Cardiac fibroblast (primary cell): ENCODE measurements around the gene HHAT.
"Not testable (repeated sequence)": the region's sequence is repeated elsewhere in the genome, so short reads cannot be mapped to it uniquely, and the experiment has no call there.

ENCODE experiments used
- DNase-seq, 2 donors: peaks; one replicate each; pipeline versions ENCODE4 v3.0.0 to v3.0.0-alpha.2; 2010; ENCODE audit warnings: low read depth in 2 of 2
- H3K4me3 ChIP-seq, 2 donors: replicated peaks in 1 of 2; 1 replicate in 1 of 2; 2 replicates in 1 of 2; pipeline ENCODE4 v1.5.1; 2011; ENCODE audit warnings: low read depth in 2 of 2, low read length in 2 of 2, mild to moderate bottlenecking in 2 of 2, moderate library complexity in 1 of 2
- TF ChIP-seq, protein P1 (sequence below): IDR thresholded peaks from one replicate; pipeline ENCODE4 v1.5.1; 2011; ENCODE audit warnings: low read depth, mild to moderate bottlenecking, low read length, inconsistent platforms

Gene HHAT

DNA sequence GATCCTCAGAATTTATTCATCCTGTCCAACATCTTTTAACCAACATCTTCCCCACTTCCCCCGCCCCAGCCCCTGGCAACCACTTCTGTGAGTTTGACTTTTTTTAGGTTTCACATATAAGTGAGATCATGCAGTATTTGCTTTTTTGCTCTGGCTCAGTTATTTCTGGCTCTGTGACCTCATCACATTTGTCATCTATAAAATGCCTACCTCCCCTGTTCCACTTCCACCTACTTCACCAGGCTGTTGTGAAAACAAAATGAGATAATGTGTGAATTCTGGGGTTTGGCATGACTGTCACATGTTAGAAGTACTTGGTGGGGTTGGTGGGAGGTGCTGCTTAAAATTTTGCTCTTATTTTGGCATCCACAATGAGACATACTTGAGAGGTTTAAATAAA lies 18.4 kb downstream of the HHAT start:
- DNase-seq = peak in 1 of 2 donors; percentile 18
- TF ChIP-seq, protein P1, sequence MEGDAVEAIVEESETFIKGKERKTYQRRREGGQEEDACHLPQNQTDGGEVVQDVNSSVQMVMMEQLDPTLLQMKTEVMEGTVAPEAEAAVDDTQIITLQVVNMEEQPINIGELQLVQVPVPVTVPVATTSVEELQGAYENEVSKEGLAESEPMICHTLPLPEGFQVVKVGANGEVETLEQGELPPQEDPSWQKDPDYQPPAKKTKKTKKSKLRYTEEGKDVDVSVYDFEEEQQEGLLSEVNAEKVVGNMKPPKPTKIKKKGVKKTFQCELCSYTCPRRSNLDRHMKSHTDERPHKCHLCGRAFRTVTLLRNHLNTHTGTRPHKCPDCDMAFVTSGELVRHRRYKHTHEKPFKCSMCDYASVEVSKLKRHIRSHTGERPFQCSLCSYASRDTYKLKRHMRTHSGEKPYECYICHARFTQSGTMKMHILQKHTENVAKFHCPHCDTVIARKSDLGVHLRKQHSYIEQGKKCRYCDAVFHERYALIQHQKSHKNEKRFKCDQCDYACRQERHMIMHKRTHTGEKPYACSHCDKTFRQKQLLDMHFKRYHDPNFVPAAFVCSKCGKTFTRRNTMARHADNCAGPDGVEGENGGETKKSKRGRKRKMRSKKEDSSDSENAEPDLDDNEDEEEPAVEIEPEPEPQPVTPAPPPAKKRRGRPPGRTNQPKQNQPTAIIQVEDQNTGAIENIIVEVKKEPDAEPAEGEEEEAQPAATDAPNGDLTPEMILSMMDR = no peak
- H3K4me3 ChIP-seq = no peak overlapping the region

DNA sequence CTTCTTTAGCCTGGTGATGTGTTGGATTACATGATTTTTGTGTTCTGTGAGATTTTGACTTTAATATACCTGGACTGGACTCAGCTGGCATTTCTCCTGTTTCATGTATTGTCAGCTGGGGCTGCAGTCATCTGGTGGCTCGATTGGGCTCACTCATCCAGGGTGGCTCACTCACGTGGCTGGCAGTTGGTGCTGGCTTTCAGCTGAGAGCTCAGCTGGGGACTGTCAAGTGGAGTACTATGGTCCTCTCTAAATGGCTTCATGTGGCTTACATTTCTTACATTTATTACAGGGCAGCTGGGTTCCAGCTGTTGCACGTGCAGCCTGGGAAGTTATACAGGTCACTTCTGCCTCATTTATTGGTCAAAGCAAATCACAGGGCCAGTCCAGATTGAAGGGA lies 22.8 kb downstream of the HHAT start:
- TF ChIP-seq, protein P1 = no peak
- H3K4me3 ChIP-seq = no peak overlapping the region
- DNase-seq = no peak

DNA sequence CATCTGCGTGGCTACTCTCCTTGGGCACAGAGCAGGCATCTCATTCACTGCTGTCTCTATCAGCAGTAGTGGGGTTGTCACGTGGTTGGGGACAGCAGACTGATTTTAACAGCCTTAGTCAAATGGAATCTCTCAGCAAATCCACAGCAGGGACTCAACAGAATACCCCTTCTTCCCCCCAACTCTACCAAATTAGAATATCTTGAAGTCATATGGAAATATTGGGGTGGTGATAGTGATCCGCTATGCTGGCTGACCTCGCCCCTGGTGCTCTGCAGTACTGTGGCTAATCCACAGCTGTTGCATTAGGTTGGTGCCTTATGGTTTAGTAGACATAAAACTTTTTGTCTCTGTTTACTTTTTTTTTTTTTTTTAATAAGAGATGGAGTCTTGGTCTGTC lies 23.9 kb downstream of the HHAT start:
- no peak for DNase-seq
- H3K4me3 ChIP-seq = no peak overlapping the region
- TF ChIP-seq, protein P1 = no peak

DNA sequence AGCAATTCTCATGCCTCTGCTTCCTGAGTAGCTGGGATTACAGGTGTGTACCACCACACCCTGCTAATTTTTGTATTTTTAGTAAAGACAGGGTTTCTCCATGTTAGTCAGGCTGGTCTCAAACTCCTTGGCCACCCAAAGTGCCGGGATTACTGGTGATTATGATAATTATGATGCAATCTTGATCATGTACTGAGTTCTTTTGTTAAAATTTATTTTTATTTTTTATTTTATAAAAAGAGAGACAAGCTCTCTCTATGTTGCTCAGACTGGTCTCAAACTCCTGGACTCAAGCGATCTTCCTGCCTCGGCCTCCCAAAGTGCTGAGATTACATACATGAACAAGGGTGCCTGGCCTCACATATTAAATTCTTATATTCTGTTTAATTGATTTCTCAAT lies 25.6 kb downstream of the HHAT start:
- DNase-seq, H3K4me3 ChIP-seq: not testable (repeated sequence)

DNA sequence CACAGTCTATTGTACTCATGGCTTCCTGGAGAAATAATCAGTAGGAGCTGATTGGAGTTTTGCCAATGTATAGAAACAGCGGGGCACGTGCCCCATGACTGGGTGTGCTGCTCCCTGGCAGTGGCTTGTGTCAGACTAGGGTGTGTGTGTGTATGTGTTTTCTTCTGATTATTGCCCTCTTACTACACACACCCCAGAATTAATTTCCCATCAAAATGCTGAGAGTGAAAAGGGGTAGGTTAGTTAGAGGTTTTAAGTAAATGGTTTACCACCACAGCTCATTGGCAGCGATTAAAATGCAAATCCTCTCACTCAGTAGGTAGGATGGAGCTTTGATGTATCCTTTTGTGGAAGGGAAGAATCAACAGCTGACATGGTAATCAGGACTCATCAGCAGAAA lies 29.9 kb downstream of the HHAT start:
- TF ChIP-seq, protein P1 = no peak
- no peak overlapping the region for H3K4me3 ChIP-seq
- DNase-seq = no peak

DNA sequence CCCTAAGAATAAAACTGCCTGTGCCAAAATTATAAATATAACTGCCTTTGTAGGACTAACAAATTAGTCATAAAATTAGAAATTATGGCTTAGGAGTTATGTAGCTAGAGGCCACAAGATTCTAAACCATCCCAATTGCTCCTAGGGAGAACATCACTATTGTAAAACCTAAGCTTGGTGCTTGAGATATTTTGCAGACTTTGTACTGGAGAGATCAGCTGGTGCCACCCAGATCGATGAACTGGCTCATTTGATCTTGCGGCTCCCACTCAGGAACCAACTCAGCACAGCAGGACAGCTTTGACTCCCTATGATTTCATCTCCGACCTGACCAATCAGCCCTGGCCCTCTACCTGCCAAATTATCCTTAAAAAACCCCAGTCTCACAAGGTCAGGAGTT lies 30.6 kb downstream of the HHAT start:
- DNase-seq = no peak
- H3K4me3 ChIP-seq = no peak overlapping the region
- TF ChIP-seq, protein P1 = no peak

DNA sequence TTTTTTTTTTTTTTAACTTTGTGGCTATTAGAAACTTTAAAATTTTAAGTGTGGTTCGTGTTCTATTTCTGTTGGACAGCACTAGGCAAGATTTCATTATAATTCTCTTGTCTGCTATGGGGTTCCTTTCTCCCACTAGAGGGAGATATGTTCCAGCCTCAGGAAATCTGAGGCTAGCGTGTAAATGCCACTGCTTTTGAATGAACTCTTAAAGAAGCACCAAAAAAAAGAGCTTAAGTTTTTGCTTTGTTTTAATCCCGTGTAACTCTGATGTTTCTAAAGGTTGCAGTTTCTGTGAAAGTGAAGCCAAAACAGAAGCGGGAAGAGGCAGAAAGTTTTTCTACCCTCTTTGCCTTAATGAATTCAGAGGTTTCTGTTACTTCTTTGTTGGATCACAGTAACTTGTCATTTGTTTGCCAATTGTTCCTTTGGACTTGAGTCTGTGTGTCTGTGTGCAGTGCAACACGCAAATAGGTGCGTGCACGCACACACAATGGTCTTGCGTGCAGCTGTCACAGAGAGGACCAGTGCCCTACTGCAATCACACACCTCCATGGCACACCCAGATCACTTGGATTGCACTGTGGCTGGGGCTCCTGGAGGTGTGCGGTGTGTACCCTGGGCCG lies 32.3 kb downstream of the HHAT start:
- TF ChIP-seq, protein P1 = peak; percentile 78
- peak; percentile 73 to 75 for DNase-seq
- no peak overlapping the region for H3K4me3 ChIP-seq
